AG09319 (cell line): ENCODE data around the gene PIWIL4.

Experiments
- DNase-seq: peaks from one replicate; pipeline ENCODE4 v3.0.0-alpha.2; 2010; ENCODE audit warnings: low read depth; ENCODE audit errors: extremely low read depth
- CTCF ChIP-seq: IDR thresholded peaks from 2 replicates; pipeline ENCODE4 v1.5.1; 2011; ENCODE audit warnings: low read depth, mild to moderate bottlenecking, inconsistent platforms, low read length, moderate library complexity

The PIWIL4 gene

DNA sequence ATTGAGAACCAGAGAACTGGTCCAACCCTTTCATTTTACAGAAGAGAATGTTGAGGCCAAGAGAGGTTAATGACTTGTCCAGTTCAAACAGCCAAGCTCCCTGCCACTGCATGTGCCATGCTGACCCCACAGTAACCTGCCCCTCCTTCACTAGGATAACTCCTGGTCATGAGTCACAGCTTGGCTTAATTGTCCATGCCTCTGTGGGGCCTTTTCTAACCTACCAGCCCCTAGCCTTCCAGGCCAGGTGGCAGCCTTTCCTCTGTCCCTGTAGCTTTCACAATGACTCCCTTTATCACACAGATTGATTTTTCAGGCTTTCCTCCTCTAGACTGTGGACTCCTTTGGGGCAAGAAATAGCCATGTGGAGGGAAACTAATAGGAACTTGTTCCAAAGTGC is 97.2 kb downstream of the PIWIL4 start:
- DNase-seq: no peak
- no peak for TF ChIP-seq CTCF

- no peak for DNase-seq
- TF ChIP-seq CTCF: no peak
Observed at GRCh38 chr11:94665116-94665659, 98.0 kb downstream of the PIWIL4 start.

GRCh38 chr11:94666792-94667721 is 99.9 kb downstream of the PIWIL4 start:
- no peak for DNase-seq
- no peak for TF ChIP-seq CTCF

GRCh38 chr11:94668212-94668793 is 101.1 kb downstream of the PIWIL4 start:
- no peak for TF ChIP-seq CTCF

GRCh38 chr11:94669023-94669422 is 101.9 kb downstream of the PIWIL4 start:
- DNase-seq: no peak

More at GRCh38 chr11:94668212-94668793, 101.1 kb downstream of the PIWIL4 start:
- DNase-seq: no peak

More at GRCh38 chr11:94669023-94669422, 101.9 kb downstream of the PIWIL4 start:
- TF ChIP-seq CTCF: no peak
